ENCODE results near the gene PPRC1.

Gene PPRC1

DNA sequence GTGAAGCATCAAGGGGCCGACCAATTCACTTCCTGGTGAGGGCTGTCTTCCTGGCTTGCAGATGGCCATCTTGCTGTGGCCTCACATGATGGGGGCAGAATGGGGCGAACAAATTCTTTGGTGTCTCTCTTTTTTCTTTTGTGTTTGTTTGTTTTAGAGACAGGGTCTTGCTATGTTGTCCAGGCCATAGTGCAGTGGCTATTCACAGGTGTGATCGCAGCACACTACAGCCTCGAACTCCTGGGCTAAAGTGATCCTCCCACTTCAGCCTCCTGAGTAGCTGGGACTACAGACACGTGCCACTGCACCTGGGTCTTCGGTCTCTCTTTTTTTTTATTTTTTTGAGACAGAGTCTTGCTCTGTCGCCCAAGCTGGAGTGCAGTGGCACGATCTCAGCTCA, 39.4 kb downstream of the PPRC1 start:
- Histone ChIP-seq H3K9me2 (ENCODE audit: low read depth, low read length) (no peaks in the 10 kb centered on the region), H3K9me3 (ENCODE audit: low read length) (no peaks in the 10 kb centered on the region), H3K4me3 (ENCODE audit: low read depth, low read length, poor library complexity, severe bottlenecking) (no peak overlapping the region), H3K27me3 (ENCODE audit: insufficient read depth, low read length) (no peaks in the 10 kb centered on the region), H3K79me2 (ENCODE audit: insufficient read depth, low read length) (no peaks in the 10 kb centered on the region), H3K4me1 (ENCODE audit: insufficient read depth, low read length, severe bottlenecking) (peaks cover 3% of the 10 kb centered on the region), H3K4me2 (ENCODE audit: low read length) (no peak overlapping the region), H4K20me1 (ENCODE audit: insufficient read depth, low read length) (no peaks in the 10 kb centered on the region), H3F3A (ENCODE audit: insufficient read depth, low read length) (no peaks in the 10 kb centered on the region), H3K36me3 (ENCODE audit: insufficient read depth, low read length) (no peaks in the 10 kb centered on the region), H3K9ac (ENCODE audit: low read length) (no peak overlapping the region), H3K27ac (ENCODE audit: low read depth, low read length, poor library complexity, severe bottlenecking) (no peak overlapping the region), H2AFZ (ENCODE audit: low read length) (no peak overlapping the region)
- TF ChIP-seq, protein P1, sequence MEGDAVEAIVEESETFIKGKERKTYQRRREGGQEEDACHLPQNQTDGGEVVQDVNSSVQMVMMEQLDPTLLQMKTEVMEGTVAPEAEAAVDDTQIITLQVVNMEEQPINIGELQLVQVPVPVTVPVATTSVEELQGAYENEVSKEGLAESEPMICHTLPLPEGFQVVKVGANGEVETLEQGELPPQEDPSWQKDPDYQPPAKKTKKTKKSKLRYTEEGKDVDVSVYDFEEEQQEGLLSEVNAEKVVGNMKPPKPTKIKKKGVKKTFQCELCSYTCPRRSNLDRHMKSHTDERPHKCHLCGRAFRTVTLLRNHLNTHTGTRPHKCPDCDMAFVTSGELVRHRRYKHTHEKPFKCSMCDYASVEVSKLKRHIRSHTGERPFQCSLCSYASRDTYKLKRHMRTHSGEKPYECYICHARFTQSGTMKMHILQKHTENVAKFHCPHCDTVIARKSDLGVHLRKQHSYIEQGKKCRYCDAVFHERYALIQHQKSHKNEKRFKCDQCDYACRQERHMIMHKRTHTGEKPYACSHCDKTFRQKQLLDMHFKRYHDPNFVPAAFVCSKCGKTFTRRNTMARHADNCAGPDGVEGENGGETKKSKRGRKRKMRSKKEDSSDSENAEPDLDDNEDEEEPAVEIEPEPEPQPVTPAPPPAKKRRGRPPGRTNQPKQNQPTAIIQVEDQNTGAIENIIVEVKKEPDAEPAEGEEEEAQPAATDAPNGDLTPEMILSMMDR (IDR thresholded peaks at IDR 0.05; ENCODE audit: low read length) = no peak
- TF ChIP-seq EZH2 (IDR thresholded peaks at IDR 0.05; ENCODE audit: borderline replicate concordance, low read length) = no peak

DNA sequence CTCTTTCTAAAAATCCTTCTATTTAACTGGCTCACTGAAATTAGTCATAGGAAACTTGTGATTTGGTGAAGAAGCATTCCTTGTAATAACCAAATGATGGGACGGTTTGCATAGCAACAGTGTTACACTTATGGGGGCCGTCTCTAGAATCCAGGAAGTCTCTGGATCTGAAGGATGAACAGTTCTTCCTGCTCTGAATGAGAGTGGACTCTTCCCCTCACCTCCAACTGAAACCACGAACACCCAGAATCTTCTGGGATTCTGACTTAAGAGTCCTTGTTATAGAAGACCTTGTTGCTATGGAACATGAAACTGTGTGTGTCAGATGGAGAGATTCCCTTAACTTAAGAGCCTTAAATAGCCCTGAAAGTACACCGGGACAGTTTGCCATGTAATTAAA, 42.6 kb downstream of the PPRC1 start:
- Histone ChIP-seq H3K9ac (ENCODE audit: low read length) (no peak overlapping the region), H3K4me1 (ENCODE audit: insufficient read depth, low read length, severe bottlenecking) (no peaks in the 10 kb centered on the region), H3F3A (ENCODE audit: insufficient read depth, low read length) (no peaks in the 10 kb centered on the region), H3K36me3 (ENCODE audit: insufficient read depth, low read length) (no peaks in the 10 kb centered on the region), H2AFZ (ENCODE audit: low read length) (no peak overlapping the region), H3K9me3 (ENCODE audit: low read length) (no peaks in the 10 kb centered on the region), H3K27me3 (ENCODE audit: insufficient read depth, low read length) (no peaks in the 10 kb centered on the region), H3K4me3 (ENCODE audit: low read depth, low read length, poor library complexity, severe bottlenecking) (no peak overlapping the region), H3K79me2 (ENCODE audit: insufficient read depth, low read length) (no peaks in the 10 kb centered on the region), H3K9me2 (ENCODE audit: low read depth, low read length) (no peaks in the 10 kb centered on the region), H3K27ac (ENCODE audit: low read depth, low read length, poor library complexity, severe bottlenecking) (no peak overlapping the region), H3K4me2 (ENCODE audit: low read length) (no peak overlapping the region), H4K20me1 (ENCODE audit: insufficient read depth, low read length) (no peaks in the 10 kb centered on the region)
- no peak for TF ChIP-seq EZH2 (IDR thresholded peaks at IDR 0.05; ENCODE audit: borderline replicate concordance, low read length)
- TF ChIP-seq, protein P1 (IDR thresholded peaks at IDR 0.05; ENCODE audit: low read length) = no peak

DNA sequence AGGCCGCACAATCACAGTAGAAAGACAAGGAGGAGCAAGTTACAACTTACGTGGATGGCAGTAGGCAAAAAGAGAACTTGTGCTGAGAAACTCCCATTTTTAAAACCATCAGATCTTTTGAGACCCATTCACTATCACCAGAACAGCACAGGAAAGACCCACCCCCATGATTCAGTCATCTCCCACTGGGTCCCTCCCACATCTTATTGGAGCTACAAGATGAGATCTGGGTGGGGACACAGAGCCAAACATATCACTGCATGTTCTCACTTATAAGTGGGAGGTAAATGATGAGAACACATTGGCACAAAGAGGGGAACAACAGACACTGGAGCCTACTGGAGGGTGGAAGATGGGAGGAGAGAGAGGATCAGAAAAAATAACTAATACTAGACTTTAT, 51.8 kb downstream of the PPRC1 start:
- TF ChIP-seq, protein P1 (IDR thresholded peaks at IDR 0.05; ENCODE audit: low read length) = no peak
- TF ChIP-seq EZH2 (IDR thresholded peaks at IDR 0.05; ENCODE audit: borderline replicate concordance, low read length) = no peak
- no peaks in the 10 kb centered on the region for H3K27me3 ChIP-seq (ENCODE audit: insufficient read depth, low read length)
- H3K4me3 ChIP-seq (ENCODE audit: low read depth, low read length, poor library complexity, severe bottlenecking) = no peak overlapping the region
- no peaks in the 10 kb centered on the region for H3K79me2 ChIP-seq (ENCODE audit: insufficient read depth, low read length)
- H3K9me2 ChIP-seq (ENCODE audit: low read depth, low read length) = no peaks in the 10 kb centered on the region
- H3K36me3 ChIP-seq (ENCODE audit: insufficient read depth, low read length) = no peaks in the 10 kb centered on the region
- no peaks in the 10 kb centered on the region for H3F3A ChIP-seq (ENCODE audit: insufficient read depth, low read length)
- no peak overlapping the region for H3K27ac ChIP-seq (ENCODE audit: low read depth, low read length, poor library complexity, severe bottlenecking)
- no peak overlapping the region for H2AFZ ChIP-seq (ENCODE audit: low read length)
- H3K4me2 ChIP-seq (ENCODE audit: low read length) = no peak overlapping the region
- no peaks in the 10 kb centered on the region for H3K9me3 ChIP-seq (ENCODE audit: low read length)
- no peak overlapping the region for H3K9ac ChIP-seq (ENCODE audit: low read length)
- H4K20me1 ChIP-seq (ENCODE audit: insufficient read depth, low read length) = no peaks in the 10 kb centered on the region
- no peaks in the 10 kb centered on the region for H3K4me1 ChIP-seq (ENCODE audit: insufficient read depth, low read length, severe bottlenecking)
